NCI-H187 treated with DMSO at 0.1 percent for 48 hours (cell line): ENCODE data around the gene VPS52.

Experiments used
- DNase-seq: peaks from one replicate; lab custom pipeline; 2025; lab: John Stamatoyannopoulos, UW

VPS52 gene

DNA sequence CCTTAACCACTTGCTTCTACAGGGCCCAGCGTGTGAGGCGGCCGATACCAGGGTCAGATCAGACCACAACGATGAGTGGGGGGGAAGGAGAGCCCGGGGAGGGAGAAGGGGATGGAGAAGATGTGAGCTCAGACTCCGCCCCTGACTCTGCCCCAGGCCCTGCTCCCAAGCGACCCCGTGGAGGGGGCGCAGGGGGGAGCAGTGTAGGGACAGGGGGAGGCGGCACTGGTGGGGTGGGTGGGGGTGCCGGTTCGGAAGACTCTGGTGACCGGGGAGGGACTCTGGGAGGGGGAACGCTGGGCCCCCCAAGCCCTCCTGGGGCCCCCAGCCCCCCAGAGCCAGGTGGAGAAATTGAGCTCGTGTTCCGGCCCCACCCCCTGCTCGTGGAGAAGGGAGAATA is 60.5 kb downstream of the VPS52 start:
- DNase-seq, result no peak

DNA sequence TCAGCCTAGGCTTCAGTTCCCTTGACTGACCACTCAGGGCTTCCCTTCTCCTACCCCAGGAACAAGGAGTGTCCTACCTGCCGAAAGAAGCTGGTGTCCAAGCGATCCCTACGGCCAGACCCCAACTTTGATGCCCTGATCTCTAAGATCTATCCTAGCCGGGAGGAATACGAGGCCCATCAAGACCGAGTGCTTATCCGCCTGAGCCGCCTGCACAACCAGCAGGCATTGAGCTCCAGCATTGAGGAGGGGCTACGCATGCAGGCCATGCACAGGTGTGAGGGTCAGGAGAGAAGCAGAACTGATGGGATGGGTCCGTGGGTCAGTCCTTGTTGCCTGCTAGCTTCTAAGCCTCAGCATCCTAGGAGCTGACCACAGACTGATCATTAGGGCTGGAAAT is 61.8 kb downstream of the VPS52 start:
- DNase-seq, result no peak

DNA sequence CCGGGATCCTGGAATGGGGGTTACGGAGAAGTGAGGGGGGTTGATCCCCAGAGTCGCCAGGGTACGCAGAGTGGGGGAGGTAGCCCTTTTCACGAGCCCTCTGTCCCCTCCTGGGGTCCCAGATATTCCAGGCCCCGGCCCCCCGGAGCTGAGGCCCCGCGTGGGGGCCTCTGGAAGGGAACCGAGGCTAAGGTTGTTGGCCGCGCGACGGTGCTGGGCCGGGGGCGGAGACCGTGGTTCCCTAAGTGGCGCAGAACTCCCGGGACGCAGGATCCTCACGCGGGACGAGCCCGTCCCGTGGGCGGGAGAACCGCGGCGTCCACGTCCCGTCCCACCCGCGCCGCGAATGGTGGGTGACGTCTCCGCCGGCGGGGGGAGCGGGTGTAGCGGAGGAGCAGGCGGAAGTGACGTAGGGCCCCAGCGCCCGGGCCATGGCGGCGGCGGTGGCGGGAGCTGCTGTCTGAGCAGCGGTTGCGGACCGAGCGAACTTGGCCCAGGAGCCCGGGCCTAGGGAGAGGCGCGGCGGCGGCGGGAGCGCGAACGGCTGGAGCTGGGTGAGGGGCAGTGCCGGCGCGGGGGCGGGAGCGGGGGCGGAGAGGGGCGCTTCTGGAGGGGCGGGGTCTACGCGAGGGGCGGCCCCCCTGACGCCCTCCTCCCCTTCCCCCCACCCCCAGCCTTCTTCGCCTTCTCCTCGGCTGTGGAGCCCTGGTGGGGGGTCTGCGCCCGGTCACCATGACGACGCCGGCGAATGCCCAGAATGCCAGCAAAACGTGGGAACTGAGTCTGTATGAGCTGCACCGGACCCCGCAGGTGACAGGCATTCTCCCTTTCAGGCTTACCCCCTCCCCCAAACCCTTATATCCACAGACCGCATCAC is 63.3 kb downstream of the VPS52 start, which contains the start of gene RING1:
Gene RING1, plus strand, starts transcription at position 410 of the 877 bp plus-strand sequence. Its CDS starts 323 bp downstream, at position 733.
- no peak for DNase-seq

DNA sequence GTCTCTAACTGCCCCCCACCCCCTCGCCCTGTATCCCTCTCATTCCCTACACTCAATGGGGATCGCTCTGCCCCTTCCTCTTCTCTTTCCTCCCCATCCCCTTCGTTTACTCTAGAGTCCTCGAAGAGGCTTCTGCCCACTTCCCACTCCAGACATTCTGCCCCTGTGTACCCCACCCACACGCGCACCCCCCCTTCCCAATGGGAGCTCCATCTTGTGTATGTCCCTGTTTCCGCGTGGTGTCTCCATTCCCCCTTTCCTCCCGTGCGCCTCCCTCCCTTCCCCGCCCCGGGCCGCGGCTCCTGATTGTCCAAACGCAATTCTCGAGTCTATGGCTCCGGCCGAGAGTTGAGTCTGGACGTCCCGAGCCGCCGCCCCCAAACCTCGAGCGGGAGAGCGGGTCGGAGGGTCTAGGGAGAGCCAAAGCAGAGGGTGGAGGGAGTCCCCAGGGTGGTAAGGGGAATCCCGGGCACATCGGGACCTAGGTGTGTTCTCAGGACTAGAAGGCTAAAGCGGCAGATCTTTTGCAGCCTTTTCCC is 64.1 kb downstream of the VPS52 start:
- DNase-seq, result no peak

DNA sequence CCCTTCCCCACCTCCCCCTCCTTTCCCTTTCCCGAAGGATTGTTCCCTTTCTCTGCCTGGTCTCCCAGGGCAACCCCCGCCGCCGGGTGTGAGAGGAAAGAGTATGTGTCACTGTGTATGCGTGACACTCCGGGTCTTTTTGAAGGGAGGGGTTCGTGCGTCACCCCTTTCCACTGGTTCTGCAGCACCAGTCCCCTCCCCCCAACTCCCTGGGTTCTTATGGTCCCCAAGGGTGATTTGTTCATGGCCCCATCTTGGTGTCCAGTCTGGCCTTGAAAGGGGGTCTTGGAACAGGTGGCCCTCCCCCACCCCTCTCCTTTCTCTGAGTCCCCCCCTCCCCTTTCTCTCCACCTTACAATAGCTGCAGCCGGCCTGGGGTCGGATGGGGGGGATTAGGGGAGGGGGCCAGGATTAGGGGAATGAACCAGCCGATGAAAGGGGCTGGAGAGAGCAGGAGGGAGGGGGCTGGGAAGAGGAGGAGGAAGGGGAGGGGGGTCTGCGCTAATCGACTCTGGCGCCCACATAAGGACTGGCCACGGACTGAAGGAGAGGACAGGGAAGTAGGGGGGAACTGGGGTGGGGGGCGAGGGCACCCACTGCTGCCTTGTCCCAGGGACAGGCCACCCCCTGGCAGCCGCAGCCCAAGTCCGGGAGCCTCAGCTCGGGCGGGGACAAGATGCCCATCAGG is 64.7 kb downstream of the VPS52 start:
- no peak for DNase-seq

DNA sequence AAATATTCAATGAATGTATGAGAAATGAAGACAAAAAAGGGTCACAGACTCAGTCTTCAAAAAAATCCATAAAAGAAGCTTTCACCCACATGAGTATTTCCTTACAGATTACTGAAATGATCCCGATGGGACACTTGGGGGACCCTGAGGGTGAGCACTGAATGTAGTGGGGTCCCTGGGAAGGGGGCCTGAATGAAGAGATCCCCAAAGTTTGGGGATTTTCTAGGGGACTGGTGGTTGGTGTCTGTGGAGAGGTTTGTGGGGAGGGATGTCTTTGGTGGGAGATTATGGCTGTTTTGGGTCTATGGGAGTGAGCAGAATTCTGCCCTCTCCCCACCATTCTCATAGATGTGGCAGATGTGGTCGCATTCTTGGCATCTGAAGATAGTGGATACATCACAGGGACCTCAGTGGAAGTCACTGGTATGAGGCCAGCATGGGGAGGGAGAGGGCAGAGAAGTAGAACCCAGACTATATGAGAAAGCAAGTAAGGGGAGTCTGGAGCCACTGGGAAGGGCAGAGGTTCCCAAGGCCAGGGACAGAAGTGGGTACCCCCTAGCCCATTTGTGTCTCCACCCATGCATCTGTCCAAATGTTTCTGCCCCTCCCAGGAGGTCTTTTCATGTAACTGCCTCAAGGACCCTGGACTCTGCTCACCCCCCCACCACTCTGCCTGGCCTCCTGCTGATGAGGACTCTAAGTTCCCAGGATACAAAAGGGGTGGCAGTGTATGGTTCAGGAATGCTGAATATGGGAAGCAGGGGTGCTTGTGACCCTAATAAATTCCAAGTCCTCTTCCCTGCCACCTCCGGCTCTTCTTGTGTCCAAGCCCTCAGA is 65.4 kb downstream of the VPS52 start:
- no peak for DNase-seq

DNA sequence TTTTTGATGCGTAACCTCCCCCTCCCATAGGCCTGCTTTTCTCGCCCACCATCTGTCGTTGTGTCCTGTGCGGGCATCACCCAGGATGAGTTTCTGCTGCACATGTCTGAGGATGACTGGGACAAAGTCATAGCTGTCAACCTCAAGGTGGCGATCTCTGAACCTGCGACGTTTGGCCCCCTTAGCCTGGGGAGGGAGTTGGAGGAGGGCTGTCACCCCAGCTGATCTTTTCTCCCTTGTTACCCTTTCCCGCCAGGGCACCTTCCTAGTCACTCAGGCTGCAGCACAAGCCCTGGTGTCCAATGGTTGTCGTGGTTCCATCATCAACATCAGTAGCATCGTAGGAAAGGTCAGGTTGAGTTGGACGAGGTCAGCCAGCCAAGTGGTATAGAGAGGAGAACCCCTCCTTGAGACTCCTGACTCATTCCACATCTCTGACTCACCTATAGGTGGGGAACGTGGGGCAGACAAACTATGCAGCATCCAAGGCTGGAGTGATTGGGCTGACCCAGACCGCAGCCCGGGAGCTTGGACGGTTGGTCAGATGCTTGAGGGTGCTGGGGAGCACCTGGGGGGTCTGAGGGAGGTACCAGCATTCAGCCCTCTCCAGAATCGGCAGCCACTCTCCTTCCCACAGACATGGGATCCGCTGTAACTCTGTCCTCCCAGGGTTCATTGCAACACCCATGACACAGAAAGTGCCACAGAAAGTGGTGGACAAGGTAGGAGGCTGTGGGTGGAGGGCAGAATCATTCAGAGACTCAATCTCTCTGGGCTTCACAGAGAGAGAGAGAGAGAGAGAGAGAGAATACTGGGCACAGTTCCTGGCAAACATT is 66.3 kb downstream of the VPS52 start:
- no peak for DNase-seq

DNA sequence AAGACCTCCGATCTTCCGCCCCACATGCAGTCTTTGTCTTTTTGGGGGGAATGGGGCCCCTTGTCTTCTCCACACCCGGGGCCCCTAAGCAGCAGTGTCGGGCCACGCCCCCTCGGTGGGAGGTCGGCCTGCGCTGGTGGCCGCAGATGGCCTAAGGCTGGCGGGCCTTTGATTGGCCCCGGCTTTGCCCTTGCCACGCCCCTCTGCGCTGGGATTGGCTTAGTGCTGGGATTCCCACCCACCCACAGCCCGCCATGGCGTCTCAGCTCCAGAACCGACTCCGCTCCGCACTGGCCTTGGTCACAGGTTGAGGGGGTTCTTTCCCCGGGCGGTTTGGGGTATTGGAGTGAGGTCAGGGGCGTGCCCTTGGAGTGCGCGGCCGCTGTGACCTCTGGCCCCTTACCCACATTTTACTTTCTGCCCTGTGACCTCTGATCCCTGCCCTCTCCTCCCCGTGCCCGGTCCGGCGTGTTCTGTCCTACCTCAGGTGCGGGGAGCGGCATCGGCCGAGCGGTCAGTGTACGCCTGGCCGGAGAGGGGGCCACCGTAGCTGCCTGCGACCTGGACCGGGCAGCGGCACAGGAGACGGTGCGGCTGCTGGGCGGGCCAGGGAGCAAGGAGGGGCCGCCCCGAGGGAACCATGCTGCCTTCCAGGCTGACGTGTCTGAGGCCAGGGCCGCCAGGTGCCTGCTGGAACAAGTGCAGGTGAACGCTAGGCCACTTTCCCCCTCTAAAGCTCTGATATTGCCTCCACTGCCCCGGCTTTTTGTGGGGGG is 67.1 kb downstream of the VPS52 start, which contains the start of gene HSD17B8:
Gene HSD17B8, plus strand, starts transcription at position 241 of the 776 bp plus-strand sequence. Its CDS starts 14 bp downstream, at position 255.
- peak; percentile 61 for DNase-seq

DNA sequence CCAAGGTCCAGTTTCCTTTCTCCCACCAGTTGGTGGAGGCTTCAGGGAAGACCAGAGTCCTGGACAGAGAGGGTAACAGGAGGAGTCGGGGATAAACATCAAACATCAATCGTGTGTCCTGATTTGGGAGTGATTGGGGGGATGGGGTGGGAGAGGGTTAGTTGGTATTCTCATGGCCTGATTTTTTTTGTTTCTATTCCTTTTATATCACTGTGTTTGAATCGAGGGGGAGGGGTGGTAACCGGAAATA is 67.6 kb downstream of the VPS52 start:
- DNase-seq, result no peak

DNA sequence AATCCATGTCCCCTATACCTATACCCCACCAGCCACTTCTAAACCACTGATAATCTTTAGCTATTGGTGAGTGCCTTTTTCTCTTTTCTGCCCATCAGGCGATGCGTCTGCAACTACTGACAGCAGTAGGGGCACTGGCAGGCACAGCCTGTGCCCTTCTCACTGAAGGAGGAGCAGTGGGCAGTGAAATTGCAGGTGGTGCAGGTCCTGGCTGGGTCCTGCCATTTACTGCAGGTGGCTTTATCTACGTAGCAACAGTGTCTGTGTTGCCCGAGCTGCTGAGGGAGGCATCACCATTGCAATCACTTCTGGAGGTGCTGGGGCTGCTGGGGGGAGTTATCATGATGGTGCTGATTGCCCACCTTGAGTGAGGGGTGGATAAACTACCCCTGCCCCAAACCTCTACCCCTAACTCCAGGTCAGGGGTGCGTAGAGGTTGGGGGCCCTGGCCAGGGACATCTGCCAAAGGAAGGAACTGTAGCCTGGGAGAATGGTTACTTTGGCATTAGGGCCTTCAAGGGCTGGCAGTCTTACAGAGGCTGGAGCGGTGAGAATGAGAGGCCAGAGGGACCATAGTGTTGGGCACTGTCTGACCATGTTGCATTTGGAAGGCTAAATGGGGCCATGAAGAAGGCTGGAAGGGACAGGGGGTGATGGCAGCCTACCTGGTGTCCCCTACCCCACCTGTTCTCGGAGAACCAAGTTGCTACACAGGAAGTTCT is 68.1 kb downstream of the VPS52 start:
- DNase-seq, result no peak

DNA sequence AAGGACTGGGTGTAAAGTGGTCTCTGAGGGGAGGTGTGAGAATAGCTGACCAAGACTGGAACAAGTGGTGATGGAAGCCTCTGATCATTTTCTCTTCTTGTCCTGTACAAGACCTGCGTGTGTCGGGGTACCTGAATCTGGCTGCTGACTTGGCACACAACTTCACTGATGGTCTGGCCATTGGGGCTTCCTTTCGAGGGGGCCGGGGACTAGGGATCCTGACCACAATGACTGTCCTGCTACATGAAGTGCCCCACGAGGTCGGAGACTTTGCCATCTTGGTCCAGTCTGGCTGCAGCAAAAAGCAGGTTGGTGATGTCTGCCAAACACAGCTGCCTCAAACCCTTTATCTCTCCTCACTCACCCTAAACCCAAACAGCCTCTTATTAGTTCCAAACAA is 68.9 kb downstream of the VPS52 start:
- DNase-seq, result no peak

DNA sequence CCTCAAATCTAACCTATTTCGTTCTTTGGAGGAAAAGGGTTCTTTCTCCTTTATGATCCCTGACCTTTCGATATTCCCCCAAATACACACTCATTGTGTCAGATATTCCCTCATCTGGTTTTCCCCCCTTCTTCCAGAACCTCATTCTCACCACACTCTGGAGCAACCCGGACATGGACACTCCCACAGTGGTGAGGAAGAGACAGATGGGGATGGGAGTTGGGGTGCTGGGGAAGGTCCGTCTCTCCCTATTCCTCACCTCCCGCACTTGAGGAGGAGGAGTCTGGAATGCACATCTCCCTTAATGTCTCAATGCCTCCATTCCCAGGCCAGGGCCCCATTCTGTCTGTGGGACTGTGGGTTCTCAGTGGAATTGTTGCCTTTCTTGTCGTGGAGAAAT is 69.7 kb downstream of the VPS52 start:
- no peak for DNase-seq

DNA sequence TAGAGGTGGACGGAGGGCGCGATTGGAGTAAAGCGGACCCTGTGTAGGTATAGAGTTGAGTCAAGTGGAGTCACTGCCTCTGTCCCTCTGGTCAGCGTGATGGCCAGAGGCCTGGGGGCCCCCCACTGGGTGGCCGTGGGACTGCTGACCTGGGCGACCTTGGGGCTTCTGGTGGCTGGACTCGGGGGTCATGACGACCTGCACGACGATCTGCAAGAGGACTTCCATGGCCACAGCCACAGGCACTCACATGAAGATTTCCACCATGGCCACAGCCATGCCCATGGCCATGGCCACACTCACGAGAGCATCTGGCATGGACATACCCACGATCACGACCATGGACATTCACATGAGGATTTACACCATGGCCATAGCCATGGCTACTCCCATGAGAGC is 70.5 kb downstream of the VPS52 start:
- DNase-seq, result no peak
